GM19043 (cell line): ENCODE results near the gene FOXL3.

Experiments
- ATAC-seq: cut with Tn5 transposase; IDR thresholded peaks from one replicate; pipeline ENCODE4 v1.9.1; 2021; ENCODE audit warnings: low read depth; ENCODE audit not compliant: unreplicated experiment

Gene FOXL3

DNA sequence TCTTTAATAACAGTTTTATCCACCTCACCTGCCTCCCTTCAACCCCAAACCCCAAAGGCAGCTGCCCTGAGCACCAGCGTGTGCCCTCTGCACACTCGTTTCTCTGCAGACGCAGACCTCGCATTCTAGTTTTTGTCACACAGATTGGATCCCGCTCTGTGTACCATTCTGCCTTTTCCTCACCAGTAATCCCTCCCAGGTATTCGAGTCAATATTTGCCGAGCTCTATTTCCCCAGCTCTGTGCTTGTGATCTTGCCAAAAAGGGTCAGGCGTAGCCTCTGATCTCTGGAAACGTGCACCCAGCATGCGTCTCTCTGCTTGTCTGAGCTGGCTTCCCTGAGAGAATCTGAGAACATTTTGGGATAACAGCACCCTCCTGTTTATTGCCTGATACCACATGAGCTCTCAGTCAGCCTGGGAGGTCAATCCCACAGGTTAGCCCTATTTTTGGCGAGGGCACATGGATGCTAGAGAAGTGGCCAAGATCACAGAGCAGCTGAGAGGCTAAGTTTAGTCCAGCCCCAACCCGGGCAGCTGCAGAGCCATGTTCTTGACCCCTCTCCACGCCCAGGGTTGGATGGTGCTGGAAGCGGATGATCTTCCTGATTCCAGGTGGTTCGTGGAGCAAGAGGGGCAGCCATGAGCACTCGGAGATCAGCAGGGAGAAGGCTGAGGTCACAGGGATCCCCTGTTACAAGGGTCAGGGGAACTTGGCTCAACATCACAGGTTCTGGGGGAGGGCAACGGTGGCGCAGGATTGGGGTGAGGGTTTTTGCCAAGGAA lies 29.1 kb downstream of the FOXL3 start:
- ATAC-seq, result no peak

DNA sequence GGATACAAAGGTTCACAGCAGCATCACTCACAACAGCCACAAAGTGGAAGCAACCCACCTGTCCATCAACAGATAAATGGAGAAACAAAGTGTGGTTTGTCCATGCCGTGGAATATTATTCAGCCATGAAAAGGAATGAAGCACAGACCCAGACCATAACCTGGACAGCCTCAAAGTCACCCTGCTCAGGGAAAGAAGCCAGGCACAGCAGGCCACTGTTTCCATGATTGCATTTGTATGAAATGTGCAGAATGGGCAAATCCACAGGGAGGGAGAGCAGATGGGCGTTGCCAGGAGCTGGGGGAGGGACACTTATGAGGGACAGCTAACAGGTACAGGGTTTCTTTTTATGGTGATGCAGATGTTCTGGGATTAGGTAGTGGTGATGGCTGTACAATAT lies 30.3 kb downstream of the FOXL3 start:
- no peak for ATAC-seq

DNA sequence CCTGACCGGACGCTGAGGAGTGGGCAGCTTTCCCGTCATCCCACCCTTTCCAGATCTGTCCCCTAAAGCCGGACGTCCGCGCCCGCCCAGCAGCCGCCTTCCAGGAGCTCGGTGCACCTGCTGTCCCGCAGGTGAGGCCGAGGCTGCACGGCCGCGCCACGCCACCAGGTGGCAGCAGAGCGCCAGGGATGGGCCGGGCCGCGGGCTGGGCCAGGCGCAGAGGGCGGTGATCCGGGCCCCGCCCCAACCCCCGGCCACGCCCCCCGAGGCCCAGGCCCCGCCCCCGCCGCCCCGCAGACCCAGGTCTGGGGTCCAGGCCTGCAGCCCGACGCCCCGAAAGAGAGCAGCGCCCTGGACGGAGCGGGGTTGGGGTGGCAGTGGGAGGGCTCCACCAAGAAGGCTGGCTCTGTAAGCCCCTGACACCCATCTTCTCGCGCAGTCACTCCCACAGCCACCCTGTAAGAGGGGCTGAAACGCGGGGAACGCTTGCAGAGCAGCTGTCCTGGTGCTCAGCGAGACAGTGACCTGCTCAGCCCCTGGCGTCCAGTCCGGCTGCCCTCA lies 32.2 kb downstream of the FOXL3 start:
- no peak for ATAC-seq

DNA sequence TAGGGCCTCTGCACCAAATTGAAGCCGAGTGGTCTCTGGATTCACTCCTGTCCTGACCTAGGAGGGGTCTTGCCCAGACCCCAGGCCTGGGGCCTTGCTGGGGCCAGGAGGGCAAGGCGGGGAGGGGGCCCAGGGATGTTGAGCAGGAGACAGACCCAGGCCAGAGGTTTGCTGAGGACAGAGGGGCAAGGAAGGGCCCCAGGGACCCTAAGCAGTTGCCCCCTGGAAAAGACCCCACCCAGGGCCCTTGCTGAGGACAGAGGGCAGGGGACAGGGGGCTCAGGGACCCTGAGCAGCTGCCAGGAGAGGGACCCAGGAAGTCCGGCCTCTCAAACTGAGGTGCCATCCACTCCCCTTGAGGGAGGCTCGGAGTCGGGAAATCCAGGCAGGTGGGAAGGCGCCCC lies 32.7 kb downstream of the FOXL3 start:
- no peak for ATAC-seq

DNA sequence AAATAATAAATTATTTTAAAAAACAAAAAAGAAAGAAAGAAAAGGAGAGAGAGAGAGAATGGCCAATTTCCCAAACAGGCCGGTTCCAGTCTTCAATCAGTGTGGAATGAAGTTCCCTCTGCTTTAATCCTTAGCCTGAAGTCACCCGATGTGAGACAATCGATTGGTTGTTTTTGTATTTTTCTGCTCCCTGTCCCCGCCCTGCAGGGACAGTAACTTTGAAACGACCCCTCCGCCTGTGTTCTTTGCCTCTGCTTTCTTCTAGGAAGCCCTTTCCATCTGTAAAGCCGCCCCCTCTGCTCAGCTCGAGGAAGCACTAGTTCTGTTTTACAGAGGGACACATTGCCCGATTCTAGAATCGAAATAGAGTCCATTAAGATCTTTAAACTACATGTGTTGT lies 33.4 kb downstream of the FOXL3 start:
- no peak for ATAC-seq

DNA sequence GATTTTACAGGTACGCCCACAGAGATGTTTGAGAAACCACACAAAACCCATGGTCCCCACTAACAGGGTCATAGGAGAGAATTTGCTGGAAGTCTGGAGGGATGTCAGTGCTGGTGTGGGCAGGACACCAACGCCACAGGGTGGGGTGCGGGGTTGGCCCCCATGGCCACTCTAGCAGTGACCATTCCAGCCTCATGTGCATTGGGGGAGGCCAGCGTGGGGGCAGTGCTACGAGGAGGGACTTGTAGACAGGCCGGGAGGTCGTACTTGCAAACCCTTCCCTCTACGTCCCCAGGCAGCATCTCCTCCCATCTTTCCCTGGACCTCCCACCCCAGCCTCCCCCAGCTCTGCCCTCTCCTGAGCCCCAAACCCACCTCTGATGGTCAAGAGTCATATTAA lies 34.0 kb downstream of the FOXL3 start:
- no peak for ATAC-seq

DNA sequence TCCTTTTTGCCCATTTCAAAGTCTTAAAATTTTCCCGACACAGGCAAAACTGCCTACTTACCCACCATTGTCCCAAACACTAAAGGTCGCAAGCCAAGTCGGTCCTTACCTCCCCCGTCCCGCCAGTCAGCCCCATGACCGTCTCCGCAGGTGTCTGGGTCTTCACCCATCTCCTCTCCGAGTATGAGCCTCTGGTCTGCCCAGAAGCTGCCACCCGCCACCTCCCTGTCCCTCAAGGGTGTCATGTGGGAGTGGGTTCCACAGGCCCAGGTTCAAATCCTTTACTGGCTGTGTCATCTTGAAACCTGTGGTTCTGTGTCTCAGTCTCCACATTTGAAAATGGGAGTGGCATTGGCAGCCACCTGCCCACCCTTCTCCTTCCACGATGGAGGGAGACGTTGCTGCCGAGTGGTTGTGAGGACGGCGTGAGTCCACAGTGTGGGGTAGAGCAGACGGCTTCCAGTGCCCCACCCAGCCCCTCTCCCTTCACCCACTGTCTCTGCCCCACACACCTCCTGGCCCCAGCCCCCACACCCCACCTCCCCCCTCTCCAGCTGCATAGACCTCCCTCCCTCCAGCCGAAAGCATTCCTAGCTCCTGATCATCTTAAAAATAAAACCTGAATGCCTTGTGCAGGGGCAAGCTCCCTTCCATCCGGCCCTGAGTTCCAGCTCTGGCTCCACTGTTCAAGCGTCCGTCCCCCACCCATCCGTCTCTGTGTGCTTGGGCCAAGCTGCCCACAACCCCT lies 35.3 kb downstream of the FOXL3 start:
- no peak for ATAC-seq

DNA sequence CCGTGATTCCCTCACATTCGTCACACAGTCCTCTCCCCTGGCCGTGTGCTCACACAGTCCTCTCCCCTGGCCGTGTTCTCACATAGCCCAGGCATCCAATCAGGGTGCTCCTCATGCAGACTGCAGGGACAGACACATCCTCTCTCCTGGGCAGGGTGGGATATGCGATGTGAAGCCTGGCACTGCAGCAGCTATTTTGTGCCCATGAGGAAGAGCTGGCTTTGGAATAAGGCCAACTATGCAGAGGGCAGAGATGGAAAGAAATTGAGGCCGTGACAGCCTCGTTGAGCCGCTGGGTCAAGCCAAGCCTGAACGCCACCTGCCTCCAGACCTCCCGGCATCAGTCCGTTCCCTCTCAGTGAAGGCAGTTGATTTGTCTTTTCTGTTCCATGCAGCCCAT lies 35.8 kb downstream of the FOXL3 start:
- ATAC-seq, result no peak

DNA sequence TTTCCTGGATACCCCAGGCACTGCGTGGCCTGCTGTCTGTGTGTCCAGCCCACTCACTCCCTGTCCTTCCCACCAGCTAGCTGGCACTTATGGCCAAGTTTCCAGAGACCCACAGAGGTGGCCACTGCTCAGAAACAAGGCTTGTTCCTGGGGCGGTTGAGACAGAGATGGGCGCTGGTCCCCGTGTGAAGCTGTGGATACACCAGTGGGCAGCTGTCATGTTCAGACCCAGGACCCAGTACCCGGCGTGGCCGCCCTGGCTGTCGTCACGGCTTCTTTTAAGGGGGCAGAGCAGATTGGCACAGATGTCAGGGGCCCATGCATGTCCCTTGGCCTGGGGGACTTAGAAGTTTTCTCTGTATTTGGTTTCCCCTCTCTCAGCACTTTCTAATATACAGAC lies 36.3 kb downstream of the FOXL3 start:
- no peak for ATAC-seq

DNA sequence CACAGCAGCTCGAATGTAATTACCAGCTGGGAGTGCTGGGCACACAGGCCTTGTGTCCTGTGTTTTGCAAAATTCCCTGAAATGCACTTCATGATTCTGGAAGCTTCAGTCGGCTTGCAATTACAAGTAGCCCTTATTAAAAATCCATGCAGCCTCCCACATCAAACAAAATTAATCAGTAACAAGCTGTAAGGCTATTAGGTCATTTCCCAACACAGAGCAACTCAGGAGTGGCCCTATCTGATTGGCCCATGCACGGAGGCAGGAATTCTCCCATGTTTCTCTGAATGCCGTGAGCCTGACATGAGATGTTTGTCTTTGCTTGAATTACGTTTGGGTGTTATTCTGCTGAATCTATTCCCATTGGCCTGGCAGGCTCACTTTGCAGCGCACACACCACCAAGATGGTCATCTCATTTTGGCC lies 36.9 kb downstream of the FOXL3 start:
- no peak for ATAC-seq

DNA sequence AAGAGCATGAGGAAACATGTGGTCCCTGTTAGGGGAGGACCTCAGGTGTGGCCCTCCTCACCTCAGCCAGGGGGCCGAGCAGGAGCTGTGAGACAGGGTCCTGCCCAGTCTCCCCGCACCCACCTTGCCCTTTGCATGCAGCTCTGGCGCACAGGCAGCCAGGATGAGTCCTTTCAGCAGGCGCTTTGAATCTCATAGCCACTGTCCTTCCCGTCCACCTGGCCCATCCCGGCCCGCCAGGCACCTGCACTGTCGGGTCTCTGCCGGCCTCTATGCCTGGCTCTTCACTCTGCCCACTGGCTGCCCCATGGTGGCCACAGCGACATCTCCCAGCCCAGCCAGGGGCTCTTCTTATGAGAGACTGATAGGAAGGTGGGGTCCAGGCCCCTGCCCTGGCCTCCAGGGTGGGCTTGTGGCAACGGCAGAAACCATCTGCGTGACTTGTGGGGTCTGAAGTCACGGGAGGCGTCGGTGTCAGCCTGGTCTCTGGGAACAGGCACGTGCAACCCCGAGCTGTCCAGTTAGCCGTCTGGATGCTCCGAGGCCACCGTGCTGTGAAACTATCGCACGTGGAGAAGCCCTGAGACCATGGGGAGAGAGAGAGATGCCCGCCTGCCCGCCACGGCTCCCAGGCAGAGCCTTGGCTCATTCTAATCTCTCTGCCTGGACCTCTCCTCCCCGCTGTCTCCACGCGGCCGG lies 37.4 kb downstream of the FOXL3 start:
- ATAC-seq, result no peak

DNA sequence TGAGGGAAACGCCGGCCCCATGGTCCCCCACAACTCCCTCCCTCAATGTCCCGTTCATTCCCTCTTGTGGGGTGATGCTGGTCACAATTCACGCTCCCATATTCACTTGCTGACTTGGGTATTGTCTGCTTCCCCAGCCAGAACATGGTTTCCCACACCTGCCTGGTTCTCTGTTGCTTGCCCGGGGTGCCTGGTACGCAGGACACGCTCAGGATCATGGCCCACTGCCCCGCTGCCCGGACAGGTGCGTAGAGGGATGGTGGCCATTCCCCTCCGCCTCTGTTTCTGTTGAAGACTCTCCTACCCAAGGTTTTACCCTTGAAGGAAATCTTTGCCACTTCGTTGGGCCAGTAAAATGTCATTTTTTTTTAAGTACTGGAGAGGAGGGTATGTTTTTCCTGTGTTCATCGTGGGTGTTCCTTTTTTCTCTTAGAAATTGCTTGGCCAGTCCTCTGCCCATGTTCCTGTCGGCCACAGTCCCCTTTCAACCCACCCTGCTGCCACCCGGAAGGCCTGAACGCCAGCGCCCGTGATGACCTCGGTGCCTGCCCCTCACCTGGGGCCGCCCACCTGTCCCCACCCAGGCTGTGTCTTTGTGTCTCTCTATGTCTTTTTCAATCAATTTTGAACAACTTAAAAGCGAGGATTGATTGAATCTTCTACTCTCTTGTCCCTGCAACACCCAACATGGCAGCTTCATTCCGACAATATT lies 38.2 kb downstream of the FOXL3 start:
- no peak for ATAC-seq

DNA sequence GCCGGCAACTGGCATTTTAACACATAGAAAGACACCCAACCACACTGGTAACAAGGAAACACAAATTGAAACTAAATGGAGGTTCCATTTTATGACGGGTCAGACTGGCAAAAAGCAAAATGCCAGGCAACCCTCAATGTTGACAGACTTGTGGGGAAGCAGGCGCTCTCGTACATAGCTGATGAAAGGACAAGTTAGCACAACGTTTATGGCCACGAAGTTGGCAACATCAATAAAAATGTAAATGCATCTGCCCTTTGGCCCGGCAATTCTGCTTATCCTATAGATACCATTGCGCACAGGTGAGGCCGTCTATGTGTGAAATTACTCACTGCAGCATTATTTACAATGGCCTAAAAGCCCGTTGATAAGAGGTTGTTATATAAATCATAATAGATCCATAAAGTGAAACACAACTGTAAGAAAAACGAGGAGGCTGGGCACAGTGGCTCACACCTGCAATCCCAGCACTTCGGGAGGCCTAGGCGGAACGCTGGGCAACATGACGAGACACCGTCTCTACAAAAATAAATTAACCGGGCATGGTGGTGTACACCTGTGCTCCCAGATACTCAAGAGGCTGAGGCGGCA lies 39.8 kb downstream of the FOXL3 start:
- ATAC-seq, result no peak

DNA sequence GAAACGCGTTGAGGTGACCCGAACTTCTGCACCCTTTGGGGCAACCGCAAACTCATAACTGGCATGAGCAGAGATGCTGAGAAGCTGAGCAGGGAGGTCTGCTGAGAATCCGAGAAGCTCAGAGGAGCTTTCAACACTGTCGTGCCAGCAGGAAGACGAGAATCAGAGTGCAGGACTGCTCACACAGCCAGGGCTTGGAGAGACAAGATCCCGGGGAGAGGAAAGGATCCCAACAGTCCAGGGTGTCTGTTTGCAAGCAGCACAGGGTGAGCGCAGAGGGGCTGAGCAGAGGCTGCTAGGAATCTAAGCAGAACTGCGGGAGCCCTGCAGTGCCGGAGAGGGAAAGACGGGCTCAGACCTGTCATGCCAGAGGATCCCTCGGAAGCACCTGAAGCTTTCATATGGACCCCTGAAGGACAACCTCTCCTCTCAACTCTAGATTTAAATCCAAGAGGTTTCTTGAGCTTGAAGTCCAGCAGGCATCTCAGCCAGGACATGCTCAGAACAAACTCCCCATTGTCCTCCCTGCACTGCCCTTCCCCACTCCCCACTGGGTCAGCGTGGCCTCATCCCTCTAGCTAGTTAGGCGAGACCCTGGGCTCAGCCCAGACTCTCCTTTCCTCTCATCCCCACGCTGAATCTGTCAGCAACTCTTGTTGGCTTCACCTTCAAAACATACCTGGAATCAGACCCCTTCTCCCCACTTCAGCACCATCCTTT lies 40.7 kb downstream of the FOXL3 start:
- no peak for ATAC-seq

DNA sequence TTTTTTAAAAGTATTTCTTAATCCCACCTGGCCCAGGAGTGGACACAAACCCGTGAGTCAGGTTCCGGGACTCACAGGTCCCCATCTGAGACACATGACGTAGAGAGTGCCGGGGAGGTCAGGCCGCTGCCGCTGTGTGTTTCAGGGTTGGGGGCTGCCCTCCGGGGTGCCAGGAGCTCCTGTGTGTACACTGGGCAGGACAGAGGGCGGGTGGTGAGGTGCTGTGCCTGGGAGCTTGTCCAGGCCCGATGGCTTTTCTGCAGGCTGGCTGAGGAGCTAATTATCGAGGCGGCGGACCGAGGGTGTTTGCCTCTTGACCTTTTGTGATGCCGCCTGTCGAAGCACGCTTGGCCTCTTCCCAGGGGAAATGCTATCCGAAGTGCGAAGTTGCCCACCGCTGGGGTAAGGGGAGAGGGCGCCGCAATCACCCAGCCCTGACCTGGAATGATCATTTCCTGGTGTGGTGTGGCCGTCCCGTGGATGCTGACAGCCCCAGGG lies 42.1 kb downstream of the FOXL3 start:
- ATAC-seq, result no peak

DNA sequence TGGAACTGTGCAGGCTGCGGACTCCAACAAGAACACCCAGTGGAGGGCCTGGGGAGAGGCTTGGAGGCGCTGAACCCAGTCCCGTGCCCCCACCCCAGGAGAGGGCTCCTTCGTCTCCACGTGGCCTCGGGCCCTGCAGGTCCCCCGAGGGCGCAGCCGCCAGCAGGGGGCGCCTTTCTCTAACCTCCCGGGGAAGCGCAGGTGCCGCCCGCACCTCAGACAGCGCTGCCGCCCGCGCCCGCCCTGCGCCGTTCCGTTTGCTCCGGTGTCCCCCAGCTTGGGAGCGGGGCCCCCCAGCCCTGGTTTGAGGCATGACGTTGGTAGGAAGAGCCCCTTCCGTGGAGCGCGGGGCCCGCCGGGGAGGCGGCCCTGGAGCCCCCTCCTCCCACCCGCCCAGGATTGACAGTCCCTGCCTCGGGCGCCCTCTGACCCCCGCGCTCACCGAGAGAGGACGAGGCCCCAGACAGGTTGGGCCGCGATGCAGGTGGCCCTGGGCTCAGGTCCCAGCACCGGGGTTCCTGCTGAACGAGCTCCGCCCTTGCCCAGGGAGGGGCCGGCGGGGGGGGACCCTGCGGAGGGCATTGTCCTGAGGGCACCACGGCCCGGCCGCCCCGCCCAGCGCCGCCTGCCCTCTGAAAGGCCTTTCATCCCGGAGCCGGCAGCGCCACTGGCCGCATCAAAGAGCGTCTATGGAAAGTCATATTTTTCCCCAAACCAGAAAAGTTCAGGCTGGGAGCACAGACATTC lies 42.8 kb downstream of the FOXL3 start:
- ATAC-seq, result no peak

DNA sequence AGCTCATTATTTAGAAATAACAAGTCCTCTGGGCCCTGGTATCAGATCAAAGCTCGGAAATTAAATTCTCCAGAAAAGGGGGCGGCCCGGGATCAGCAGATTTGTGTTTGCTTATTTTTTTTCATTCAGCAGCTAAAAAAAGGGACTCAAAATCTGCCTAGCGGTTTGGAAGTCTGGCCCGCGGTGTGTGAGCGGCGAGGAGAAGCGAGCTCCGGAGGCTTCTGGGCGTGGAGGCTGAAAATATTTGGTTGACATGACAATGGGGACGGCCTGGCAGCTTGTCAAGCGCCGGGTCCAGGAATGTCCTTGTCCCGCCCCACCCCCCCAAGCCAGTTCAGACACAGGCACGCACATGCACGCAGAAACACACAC lies 43.4 kb downstream of the FOXL3 start:
- no peak for ATAC-seq

DNA sequence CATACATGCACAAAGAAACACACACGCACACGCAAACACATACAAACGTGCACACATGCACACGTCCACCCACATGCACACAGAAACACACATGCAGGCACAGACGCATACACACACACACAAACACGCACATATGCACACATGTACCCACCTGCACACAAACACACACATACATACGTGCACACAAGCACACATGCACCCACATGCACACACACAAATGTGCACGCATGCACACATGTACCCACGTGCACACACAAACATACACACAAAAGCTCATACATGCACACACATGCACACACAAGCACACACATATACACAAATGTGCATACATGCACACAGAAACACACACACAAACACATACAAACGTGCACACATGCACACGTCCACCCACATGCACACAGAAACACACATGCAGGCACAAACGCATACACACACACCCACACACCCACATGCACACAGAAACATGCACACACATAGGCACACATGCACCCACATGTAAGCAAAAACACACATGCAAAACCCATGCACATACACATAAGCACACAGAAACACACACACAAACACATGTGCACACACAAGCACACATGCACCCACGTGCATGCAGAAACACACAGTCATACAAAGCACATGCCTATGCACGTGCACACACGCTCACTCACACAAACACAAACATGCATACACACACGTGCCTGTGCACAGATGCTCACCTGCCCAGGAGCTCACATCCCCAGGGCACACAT lies 44.8 kb downstream of the FOXL3 start:
- no peak for ATAC-seq
